ENCODE measurements around the gene C1QTNF6.

- TF ChIP-seq, protein P1, sequence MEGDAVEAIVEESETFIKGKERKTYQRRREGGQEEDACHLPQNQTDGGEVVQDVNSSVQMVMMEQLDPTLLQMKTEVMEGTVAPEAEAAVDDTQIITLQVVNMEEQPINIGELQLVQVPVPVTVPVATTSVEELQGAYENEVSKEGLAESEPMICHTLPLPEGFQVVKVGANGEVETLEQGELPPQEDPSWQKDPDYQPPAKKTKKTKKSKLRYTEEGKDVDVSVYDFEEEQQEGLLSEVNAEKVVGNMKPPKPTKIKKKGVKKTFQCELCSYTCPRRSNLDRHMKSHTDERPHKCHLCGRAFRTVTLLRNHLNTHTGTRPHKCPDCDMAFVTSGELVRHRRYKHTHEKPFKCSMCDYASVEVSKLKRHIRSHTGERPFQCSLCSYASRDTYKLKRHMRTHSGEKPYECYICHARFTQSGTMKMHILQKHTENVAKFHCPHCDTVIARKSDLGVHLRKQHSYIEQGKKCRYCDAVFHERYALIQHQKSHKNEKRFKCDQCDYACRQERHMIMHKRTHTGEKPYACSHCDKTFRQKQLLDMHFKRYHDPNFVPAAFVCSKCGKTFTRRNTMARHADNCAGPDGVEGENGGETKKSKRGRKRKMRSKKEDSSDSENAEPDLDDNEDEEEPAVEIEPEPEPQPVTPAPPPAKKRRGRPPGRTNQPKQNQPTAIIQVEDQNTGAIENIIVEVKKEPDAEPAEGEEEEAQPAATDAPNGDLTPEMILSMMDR (IDR thresholded peaks at IDR 0.05), result no peak
- TF ChIP-seq POLR2AphosphoS5 (IDR thresholded peaks at IDR 0.05; ENCODE audit: low read depth, low read length) (no peak), REST (IDR thresholded peaks at IDR 0.05; ENCODE audit: insufficient read depth in 1 of 2, low read depth in 2 of 2, low read length in 1 of 2) (no peak)
Measured at GRCh38 chr22:37148742-37149665, 39.0 kb downstream of the C1QTNF6 start.

Data from Panc1 (cell line).